Suppressor macrophage treated with lipopolysaccharide for 4 hours (primary cell): ENCODE measurements around the gene PNMT.

ENCODE experiments used
- DNase-seq: peaks from one replicate; pipeline ENCODE4 v3.0.0-alpha.2; 2020

PNMT gene

GRCh38 chr17:39655105-39655504 is 13.1 kb upstream of the PNMT start:
- DNase-seq: no peak

DNA sequence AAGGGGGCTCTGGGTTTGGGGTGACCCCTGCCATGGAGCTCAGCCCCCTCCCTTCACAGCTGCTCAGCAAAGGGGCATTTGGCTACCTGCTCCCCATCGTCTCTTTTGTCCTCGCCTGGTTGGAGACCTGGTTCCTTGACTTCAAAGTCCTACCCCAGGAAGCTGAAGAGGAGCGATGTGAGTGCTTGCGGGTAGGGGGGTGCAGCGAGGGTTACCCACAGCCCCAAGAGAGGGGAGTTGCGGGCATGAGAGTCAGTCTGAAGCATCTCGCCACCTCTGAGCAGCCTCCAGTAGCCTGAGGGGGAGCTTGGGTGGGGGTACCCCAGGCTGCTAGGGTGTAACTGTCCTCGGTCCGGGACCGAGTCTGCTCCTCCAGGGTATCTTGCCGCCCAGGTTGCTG is 9.9 kb upstream of the PNMT start:
- no peak for DNase-seq

DNA sequence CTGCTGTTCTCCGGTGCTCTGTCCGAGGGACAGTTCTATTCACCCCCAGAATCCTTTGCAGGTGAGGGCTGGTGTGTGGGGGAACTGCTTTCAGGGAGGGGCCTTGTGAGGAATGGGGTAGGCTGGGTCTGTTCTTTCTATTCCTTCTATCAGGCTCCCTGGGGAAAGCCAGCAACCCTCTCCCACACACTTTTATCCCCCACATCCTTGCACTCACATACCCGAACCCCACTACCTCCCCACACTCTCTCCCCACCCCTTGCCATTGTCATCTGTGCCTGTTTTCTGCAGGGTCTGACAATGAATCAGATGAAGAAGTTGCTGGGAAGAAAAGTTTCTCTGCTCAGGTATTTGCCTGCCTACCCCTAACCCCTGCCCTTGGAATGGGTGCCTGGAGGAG is 9.5 kb upstream of the PNMT start:
- no peak for DNase-seq

GRCh38 chr17:39659279-39660010 is 8.8 kb upstream of the PNMT start:
- DNase-seq: peak; percentile 50

GRCh38 chr17:39660011-39660360 is 8.3 kb upstream of the PNMT start:
- DNase-seq: no peak

- no peak for DNase-seq
Observed at GRCh38 chr17:39660397-39661385, 7.6 kb upstream of the PNMT start.

GRCh38 chr17:39661744-39662541 is 6.3 kb upstream of the PNMT start:
- no peak for DNase-seq

- DNase-seq: no peak
Observed at GRCh38 chr17:39662551-39663339, 5.5 kb upstream of the PNMT start.

- DNase-seq: no peak
Observed at GRCh38 chr17:39663340-39663687, 4.9 kb upstream of the PNMT start.

DNA sequence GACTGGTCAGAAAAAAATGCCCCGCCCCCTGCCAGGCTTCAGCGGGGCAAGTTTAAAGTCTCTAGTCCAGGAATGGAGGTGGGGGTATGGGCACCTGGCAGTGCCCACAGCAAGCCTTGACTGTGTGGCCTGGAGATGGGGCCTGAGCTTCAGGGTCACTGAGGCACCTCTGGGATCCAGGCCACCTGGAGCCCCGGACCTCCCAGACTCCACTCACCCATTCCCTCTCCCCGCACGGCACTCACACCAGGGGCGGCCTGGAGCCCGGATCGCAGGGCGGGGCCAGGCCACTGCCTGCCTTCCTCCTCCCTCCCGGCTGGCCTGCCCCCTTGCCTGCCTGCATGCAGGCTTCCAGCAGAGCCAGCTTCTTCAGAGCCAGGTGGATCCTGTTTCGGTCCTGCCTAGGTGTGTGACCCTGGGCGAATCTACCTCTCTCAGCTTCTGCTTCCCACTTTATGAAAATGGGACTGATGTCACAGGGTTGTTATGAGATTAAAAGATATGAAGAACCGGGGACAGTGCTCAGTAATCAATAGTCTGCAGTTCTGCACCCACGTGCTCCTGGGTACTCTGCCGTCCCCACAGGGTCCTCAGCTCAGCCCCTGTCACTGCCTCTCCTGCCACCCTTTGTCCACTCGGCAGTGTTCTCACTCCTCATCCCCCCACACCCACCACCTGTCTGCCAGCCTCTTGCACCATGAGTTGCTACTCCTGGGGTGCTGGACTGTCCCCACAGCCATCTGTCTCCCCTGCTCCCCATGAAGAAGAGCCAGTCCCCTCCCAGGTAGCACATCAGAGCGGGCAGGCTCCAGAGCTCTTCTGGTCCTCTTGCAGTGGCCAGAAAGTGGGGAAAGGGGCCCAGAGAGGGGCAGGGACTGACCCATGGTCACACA is 4.3 kb upstream of the PNMT start:
- DNase-seq: no peak

- no peak for DNase-seq
Observed at GRCh38 chr17:39664581-39665561, 3.4 kb upstream of the PNMT start, which contains the start of gene TCAP. Gene TCAP (plus strand): TSS chr17:39665349. CDS start chr17:39665360, 11 bp downstream.

GRCh38 chr17:39665642-39666224 is 2.5 kb upstream of the PNMT start:
- DNase-seq: no peak

- no peak for DNase-seq
Observed at GRCh38 chr17:39666231-39666600, 2.0 kb upstream of the PNMT start.

GRCh38 chr17:39666601-39667261 is 1.5 kb upstream of the PNMT start:
- no peak for DNase-seq

DNA sequence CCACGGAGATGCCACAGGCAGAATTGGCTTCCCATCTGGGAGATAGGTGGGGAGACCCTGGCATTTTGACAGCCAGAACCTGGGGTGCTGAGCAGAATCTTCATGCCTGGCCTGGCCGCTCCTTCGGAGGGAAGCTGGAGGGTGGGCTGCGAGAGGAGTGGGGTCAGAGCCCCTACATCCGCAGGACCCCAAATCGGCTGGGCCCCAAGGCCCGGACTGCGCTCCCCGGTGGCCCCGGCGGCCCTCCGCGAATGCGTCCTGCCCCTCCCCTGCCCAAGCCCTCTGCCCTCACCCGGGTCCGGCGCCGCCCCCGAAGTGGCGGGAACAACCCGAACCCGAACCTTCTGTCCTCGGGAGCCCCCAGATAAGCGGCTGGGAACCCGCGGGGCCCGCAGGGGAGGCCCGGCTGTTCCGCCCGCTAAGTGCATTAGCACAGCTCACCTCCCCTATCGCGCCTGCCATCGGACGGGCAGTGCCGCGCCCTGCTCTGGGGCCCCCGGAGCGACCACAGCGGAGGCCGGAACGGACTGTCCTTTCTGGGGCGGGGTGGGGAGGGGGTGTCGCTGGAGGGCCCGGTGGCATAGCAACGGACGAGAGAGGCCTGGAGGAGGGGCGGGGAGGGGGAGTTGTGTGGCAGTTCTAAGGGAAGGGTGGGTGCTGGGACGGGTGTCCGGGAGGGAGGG is 850 bp upstream of the PNMT start:
- no peak for DNase-seq

DNA sequence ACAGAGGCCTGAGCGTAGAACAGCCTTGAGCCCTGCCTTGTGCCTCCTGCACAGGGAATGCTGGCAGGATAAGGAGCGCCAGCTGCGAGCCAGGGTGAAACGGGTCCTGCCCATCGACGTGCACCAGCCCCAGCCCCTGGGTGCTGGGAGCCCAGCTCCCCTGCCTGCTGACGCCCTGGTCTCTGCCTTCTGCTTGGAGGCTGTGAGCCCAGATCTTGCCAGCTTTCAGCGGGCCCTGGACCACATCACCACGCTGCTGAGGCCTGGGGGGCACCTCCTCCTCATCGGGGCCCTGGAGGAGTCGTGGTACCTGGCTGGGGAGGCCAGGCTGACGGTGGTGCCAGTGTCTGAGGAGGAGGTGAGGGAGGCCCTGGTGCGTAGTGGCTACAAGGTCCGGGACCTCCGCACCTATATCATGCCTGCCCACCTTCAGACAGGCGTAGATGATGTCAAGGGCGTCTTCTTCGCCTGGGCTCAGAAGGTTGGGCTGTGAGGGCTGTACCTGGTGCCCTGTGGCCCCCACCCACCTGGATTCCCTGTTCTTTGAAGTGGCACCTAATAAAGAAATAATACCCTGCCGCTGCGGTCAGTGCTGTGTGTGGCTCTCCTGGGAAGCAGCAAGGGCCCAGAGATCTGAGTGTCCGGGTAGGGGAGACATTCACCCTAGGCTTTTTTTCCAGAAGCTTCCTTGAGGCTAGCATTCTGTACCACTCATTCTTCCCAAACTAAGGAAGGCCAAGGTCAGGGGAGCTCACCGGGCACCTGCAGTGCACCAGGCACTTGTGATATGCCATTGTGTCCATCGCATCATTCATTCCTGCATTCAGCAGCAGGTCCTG is 1.9 kb downstream of the PNMT start:
- no peak for DNase-seq

DNA sequence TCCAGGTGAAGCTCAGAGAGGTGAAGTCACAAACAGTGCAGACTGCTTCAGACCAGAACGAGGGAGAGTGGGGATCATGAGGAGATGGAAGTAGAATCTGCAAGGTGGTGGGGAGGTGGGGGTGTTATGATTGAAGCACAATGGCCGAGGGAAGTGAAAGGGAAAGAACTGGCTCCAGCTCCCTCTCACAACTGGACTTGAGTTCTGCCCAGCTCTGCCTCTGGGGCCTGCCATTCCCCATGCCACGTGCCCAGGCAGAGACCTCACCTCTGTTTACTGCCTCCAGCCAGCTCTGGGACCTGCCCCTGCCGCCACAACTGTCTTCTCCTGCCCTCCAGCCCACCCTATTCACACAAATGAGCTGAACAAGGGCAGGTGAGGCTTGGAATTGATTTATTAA is 2.5 kb downstream of the PNMT start:
- no peak for DNase-seq
